Liver (tissue), 9 donors: ENCODE measurements around the gene GARIN5A. TPM values are rescaled to one million over a fixed set of nuclear protein-coding genes. Genes with fewer than 3 reads are reported as not detected.

ENCODE experiments used
- DNase-seq: peaks from one replicate; pipeline ENCODE4 v3.0.0-alpha.2; 2017; ENCODE audit warnings: low spot score
- H3K27ac ChIP-seq, 2 donors: one replicate each; pipeline ENCODE4 v1.7.0; 2013; ENCODE audit warnings: inconsistent platforms in 2 of 2, low read length in 2 of 2, control low read depth in 1 of 2, low read depth in 1 of 2, mild to moderate bottlenecking in 1 of 2
- H3K27me3 ChIP-seq, 4 donors: one replicate each; pipeline versions ENCODE4 v1.6.1 to v1.7.0; 2013; ENCODE audit warnings: low read length in 3 of 4, inconsistent platforms in 1 of 4, mild to moderate bottlenecking in 1 of 4, moderate library complexity in 1 of 4; ENCODE audit not compliant: control insufficient read depth in 4 of 4, insufficient read depth in 4 of 4
- H3K36me3 ChIP-seq, 4 donors: one replicate each; pipeline versions ENCODE4 v1.6.1 to v1.7.0; 2013; ENCODE audit warnings: low read length in 3 of 4, mild to moderate bottlenecking in 3 of 4, low read depth in 1 of 4, moderate library complexity in 1 of 4; ENCODE audit not compliant: control insufficient read depth in 4 of 4, insufficient read depth in 3 of 4
- H3K4me1 ChIP-seq, 4 donors: one replicate each; pipeline versions ENCODE4 v1.6.1 to v1.7.0; 2013; ENCODE audit warnings: low read length in 3 of 4, mild to moderate bottlenecking in 3 of 4, moderate library complexity in 1 of 4; ENCODE audit not compliant: control insufficient read depth in 4 of 4, insufficient read depth in 4 of 4
- H3K4me3 ChIP-seq, 3 donors: one replicate each; pipeline versions ENCODE4 v1.6.1 to v1.7.0; 2013; ENCODE audit warnings: low read length in 3 of 3, control low read depth in 1 of 3, low read depth in 1 of 3, mild to moderate bottlenecking in 1 of 3
- H3K9ac ChIP-seq, 2 donors: one replicate each; pipeline ENCODE4 v1.7.0; 2013; ENCODE audit warnings: low read length in 2 of 2, mild to moderate bottlenecking in 2 of 2, moderate library complexity in 2 of 2, control low read depth in 1 of 2, low read depth in 1 of 2
- H3K9me3 ChIP-seq, 4 donors: one replicate each; pipeline versions ENCODE4 v1.6.1 to v1.7.0; 2013; ENCODE audit warnings: low read length in 3 of 4; ENCODE audit not compliant: control insufficient read depth in 4 of 4
- ATF3 ChIP-seq: IDR thresholded peaks from 2 replicates; pipeline ENCODE4 v1.6.1; 2016; ENCODE audit warnings: antibody characterized with exemption
- CTCF ChIP-seq: fragments of 150-350 bp; IDR thresholded peaks from 2 replicates; pipeline ENCODE4 v1.5.1; 2017; ENCODE audit warnings: improper control_type of control experiment, low read depth, low read length; ENCODE audit not compliant: missing input control
- EGR1 ChIP-seq, 2 donors: IDR thresholded peaks; 2 replicates each; pipeline ENCODE4 v1.6.1; 2016 to 2018; ENCODE audit warnings: antibody characterized with exemption in 2 of 2, low read depth in 2 of 2
- FOXA1 ChIP-seq: IDR thresholded peaks from 2 replicates; pipeline ENCODE4 v1.6.1; 2016; ENCODE audit warnings: antibody characterized with exemption
- FOXA2 ChIP-seq: IDR thresholded peaks from 2 replicates; pipeline ENCODE4 v1.6.1; 2016; ENCODE audit warnings: antibody characterized with exemption
- GABPA ChIP-seq, 2 donors: IDR thresholded peaks in 1 of 2; conservative IDR thresholded peaks in 1 of 2; 2 replicates each; pipeline ENCODE4 v1.6.1; 2016; ENCODE audit warnings: antibody characterized with exemption in 2 of 2, mild to moderate bottlenecking in 1 of 2, moderate library complexity in 1 of 2
- HNF4A ChIP-seq, 2 donors: conservative IDR thresholded peaks; 2 replicates each; pipeline ENCODE4 v1.6.1; 2016; ENCODE audit warnings: antibody characterized with exemption in 2 of 2, mild to moderate bottlenecking in 2 of 2
- HNF4G ChIP-seq: IDR thresholded peaks from 2 replicates; pipeline ENCODE4 v1.6.1; 2016; ENCODE audit warnings: antibody characterized with exemption
- JUND ChIP-seq, 2 donors: IDR thresholded peaks; 2 replicates each; pipeline ENCODE4 v1.6.1; 2016; ENCODE audit warnings: antibody characterized with exemption in 2 of 2
- MAX ChIP-seq: IDR thresholded peaks from 2 replicates; pipeline ENCODE4 v1.6.1; 2016; ENCODE audit warnings: antibody characterized with exemption
- NR2F2 ChIP-seq: IDR thresholded peaks from 2 replicates; pipeline ENCODE4 v1.6.1; 2016; ENCODE audit warnings: antibody characterized with exemption
- RAD21 ChIP-seq, 2 donors: IDR thresholded peaks; 2 replicates each; pipeline ENCODE4 v1.6.1; 2016; ENCODE audit warnings: antibody characterized with exemption in 2 of 2, mild to moderate bottlenecking in 2 of 2
- REST ChIP-seq: IDR thresholded peaks from 2 replicates; pipeline ENCODE4 v1.6.1; 2016; ENCODE audit warnings: antibody characterized with exemption, mild to moderate bottlenecking
- RXRA ChIP-seq, 2 donors: IDR thresholded peaks; 2 replicates each; pipeline ENCODE4 v1.6.1; 2017 to 2018; ENCODE audit warnings: antibody characterized with exemption in 2 of 2, mild to moderate bottlenecking in 1 of 2
- SP1 ChIP-seq: IDR thresholded peaks from 2 replicates; pipeline ENCODE4 v1.6.1; 2018; ENCODE audit warnings: antibody characterized with exemption, mild to moderate bottlenecking
- TAF1 ChIP-seq: conservative IDR thresholded peaks from 2 replicates; pipeline ENCODE4 v1.6.1; 2016; ENCODE audit warnings: antibody characterized with exemption, mild to moderate bottlenecking
- YY1 ChIP-seq: IDR thresholded peaks from 2 replicates; pipeline ENCODE4 v1.6.1; 2016; ENCODE audit warnings: antibody characterized with exemption, mild to moderate bottlenecking
- ZBTB33 ChIP-seq: IDR thresholded peaks from 2 replicates; pipeline ENCODE4 v1.6.1; 2016; ENCODE audit warnings: antibody characterized with exemption
- WGBS: extraction: QIAGEN DNeasy Blood & Tissue Kit; methylation state at CpG from one replicate; pipeline ENCODE4 v1.1.7; 2013; 5-methylcytosine and 5-hydroxymethylcytosine counted together
- polyA plus RNA-seq, 2 donors: library from polyadenylated mRNA; stranded (reverse) in 1 of 2; unstranded in 1 of 2; fragments of 200-250 nt in 1 of 2; fragments of >200 nt in 1 of 2; fragmentation: Nextera tagmentation in 1 of 2; extraction: Ambion mirVana in 1 of 2; gene quantifications; one replicate each; pipeline versions ENCODE4 v1.2.1 to v1.2.3, GENCODE V29; 2013 to 2015
- total RNA-seq, 2 donors: library from RNA; depleted of rRNA; stranded (reverse); fragments of >200 nt; gene quantifications; one replicate each; pipeline ENCODE4 v1.2.3, GENCODE V29; 2014
- donor health status: healthy.
- donor health status: healthy.
- donor health status: healthy.
- donor health status: healthy.
- donor health status: healthy.

Gene GARIN5A
- total and polyA plus RNA-seq, 4 donors, result 0.42 to 1.7 (median 1.1) TPM

- WGBS, result 79% methylated on average over 19 of the region's 19 CpGs
- DNase-seq, result no peak
These were observed 43.2 kb downstream of the GARIN5A start for GRCh38 chr19:50433201-50434180.

More at GRCh38 chr19:50433201-50434180, 43.2 kb downstream of the GARIN5A start:
- peaks cover 0 to 6% (median 0%) of the 10 kb centered on the region in 4 donors for H3K27me3 ChIP-seq
- no peaks in the 10 kb centered on the region for H3K9me3 ChIP-seq
- H3K4me3 ChIP-seq, result no peak overlapping the region
- TF ChIP-seq MAX (no peak), EGR1 (IDR thresholded peaks at IDR 0.05; ENCODE audit: low read depth in 2 of 2) (no peak), RAD21 (IDR thresholded peaks at IDR 0.05) (no peak), CTCF (no peak), NR2F2 (no peak), REST (no peak), SP1 (no peak), TAF1 (no peak), ZBTB33 (no peak), FOXA1 (no peak), RXRA (IDR thresholded peaks at IDR 0.05) (no peak), ATF3 (no peak), HNF4G (no peak), FOXA2 (no peak), YY1 (no peak), JUND (IDR thresholded peaks at IDR 0.05) (no peak), GABPA (IDR thresholded peaks at IDR 0.05 in 1 of 2, conservative IDR thresholded peaks at IDR 0.05 in 1 of 2) (no peak), HNF4A (conservative IDR thresholded peaks at IDR 0.05) (no peak)
- H3K4me1 ChIP-seq, result peaks cover 2 to 9% (median 5%) of the 10 kb centered on the region in 4 donors
- no peak overlapping the region for H3K9ac ChIP-seq
- H3K36me3 ChIP-seq, result no peaks in the 10 kb centered on the region
- no peak overlapping the region for H3K27ac ChIP-seq
